Smooth muscle cell (in vitro differentiated cells): ENCODE data around the gene RALGPS2. TPM values are rescaled to one million over a fixed set of nuclear protein-coding genes. Genes with fewer than 3 reads are reported as not detected.
A peak's percentile ranks its signal among the peaks of the same experiment; 100 is the strongest.

ENCODE experiments used
- DNase-seq: peaks from one replicate; lab custom pipeline; 2025; ENCODE audit not compliant: unreplicated experiment; lab: John Stamatoyannopoulos, UW
- H2AFZ ChIP-seq: fragments of 200-600 bp; sonication (generic); 2 replicates; pipeline ENCODE4 v1.6.0; 2016; ENCODE audit warnings: antibody characterized with exemption, low read depth, mild to moderate bottlenecking
- H3F3A ChIP-seq: fragments of 200-600 bp; sonication (generic); 2 replicates; pipeline ENCODE4 v1.6.0; 2017; ENCODE audit warnings: antibody characterized with exemption, low read depth
- H3K27ac ChIP-seq: fragments of 200-600 bp; sonication (generic); 2 replicates; pipeline ENCODE4 v1.5.1; 2016; ENCODE audit warnings: low read depth, mild to moderate bottlenecking
- H3K27me3 ChIP-seq: fragments of 200-600 bp; sonication (generic); 2 replicates; pipeline ENCODE4 v1.6.1; 2016; ENCODE audit warnings: low read depth, mild to moderate bottlenecking
- H3K36me3 ChIP-seq: fragments of 200-600 bp; sonication (generic); 2 replicates; pipeline ENCODE4 v1.5.1; 2016; ENCODE audit warnings: low read depth
- H3K4me1 ChIP-seq: fragments of 200-600 bp; sonication (generic); 2 replicates; pipeline ENCODE4 v1.5.1; 2016; ENCODE audit warnings: low read depth
- H3K4me2 ChIP-seq: fragments of 200-600 bp; sonication (generic); 2 replicates; pipeline ENCODE4 v1.6.0; 2016; ENCODE audit warnings: mild to moderate bottlenecking
- H3K4me3 ChIP-seq: fragments of 200-600 bp; sonication (generic); 2 replicates; pipeline ENCODE4 v1.5.1; 2016; ENCODE audit warnings: mild to moderate bottlenecking
- H3K79me2 ChIP-seq: fragments of 200-600 bp; sonication (generic); 2 replicates; pipeline ENCODE4 v1.6.0; 2016; ENCODE audit warnings: low read depth, mild to moderate bottlenecking
- H3K9ac ChIP-seq: fragments of 200-600 bp; sonication (generic); 2 replicates; pipeline ENCODE4 v1.6.0; 2016; ENCODE audit warnings: low read depth
- H3K9me3 ChIP-seq: fragments of 200-600 bp; sonication (generic); replicated peaks from 2 replicates; pipeline ENCODE4 v1.5.1; 2016; ENCODE audit warnings: low read depth
- H4K20me1 ChIP-seq: fragments of 200-600 bp; sonication (generic); 2 replicates; pipeline ENCODE4 v1.6.0; 2016; ENCODE audit warnings: low read depth
- WGBS: methylation state at CpG from one replicate; pipeline ENCODE4 v1.1.7; 2016; ENCODE audit warnings: low lambda C conversion rate; 5-methylcytosine and 5-hydroxymethylcytosine counted together
- polyA plus RNA-seq: library from polyadenylated mRNA; unstranded; fragments of >200 nt; fragmentation: Nextera tagmentation; extraction: Ambion mirVana; gene quantifications from 2 replicates; pipeline ENCODE4 v1.2.1, GENCODE V29; 2016
- total RNA-seq: library from RNA; depleted of rRNA; stranded (reverse); fragments of >200 nt; gene quantifications from 2 replicates; pipeline ENCODE4 v1.2.3, GENCODE V29; 2014
- TF ChIP-seq, protein P1 (sequence below): fragments of 200-600 bp; sonication (generic); IDR thresholded peaks from 2 replicates; pipeline ENCODE4 v1.5.1; 2017; ENCODE audit warnings: borderline replicate concordance, mild to moderate bottlenecking, antibody characterized with exemption; ENCODE audit not compliant: insufficient read depth, poor library complexity, severe bottlenecking

The RALGPS2 gene
- total and polyA plus RNA-seq, 2 experiments from 2014 or later = 4.7 to 23.8 TPM

DNA sequence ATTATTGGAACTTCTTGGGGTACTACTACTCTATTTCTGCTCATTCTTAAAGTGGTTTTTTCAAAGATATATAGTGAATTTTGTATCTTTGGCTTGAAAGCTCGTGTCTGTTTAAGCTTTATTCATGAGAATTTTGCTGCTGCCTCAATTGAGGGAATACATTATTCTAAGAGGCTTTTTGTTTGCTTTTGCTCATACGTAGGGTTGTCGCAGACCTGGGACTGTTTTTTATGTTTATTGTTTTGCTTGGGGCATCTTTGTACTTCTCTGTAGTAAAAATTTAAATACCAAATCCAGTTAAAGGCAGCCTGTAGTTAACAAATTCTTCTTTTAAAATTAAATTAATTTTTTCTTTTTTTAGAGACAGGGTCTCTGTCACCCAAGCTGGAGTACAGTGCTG lies 83.5 kb downstream of the RALGPS2 start:
- H2AFZ ChIP-seq = no peak overlapping the region
- DNase-seq = no peak

DNA sequence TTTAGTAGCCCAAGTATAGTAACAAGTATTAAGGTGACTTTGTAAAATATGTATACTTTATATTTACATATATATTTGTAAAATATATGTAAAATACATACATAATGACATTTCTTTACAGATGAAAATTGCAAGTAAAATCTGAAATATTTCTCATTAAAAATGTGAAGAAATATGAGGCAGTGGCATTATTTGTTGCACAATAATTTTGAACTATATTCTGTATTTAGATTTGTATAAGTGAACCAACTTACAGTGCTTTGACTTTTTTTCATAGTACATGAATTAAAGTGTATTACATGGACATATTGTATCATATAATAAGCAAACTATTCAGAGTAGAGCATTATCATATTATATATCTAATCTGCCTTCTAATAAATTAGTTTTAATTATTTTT lies 85.5 kb downstream of the RALGPS2 start:
- no peak overlapping the region for H3K4me3 ChIP-seq
- no peaks in the 10 kb centered on the region for H3F3A ChIP-seq
- DNase-seq = no peak
- no peaks in the 10 kb centered on the region for H3K9me3 ChIP-seq
- H3K27me3 ChIP-seq = no peaks in the 10 kb centered on the region
- H3K4me1 ChIP-seq = no peaks in the 10 kb centered on the region
- H3K79me2 ChIP-seq = no peaks in the 10 kb centered on the region
- no peak overlapping the region for H3K9ac ChIP-seq
- H3K4me2 ChIP-seq = no peak overlapping the region
- no peak overlapping the region for H3K27ac ChIP-seq
- H3K36me3 ChIP-seq = no peaks in the 10 kb centered on the region
- H4K20me1 ChIP-seq = no peaks in the 10 kb centered on the region
- no peak overlapping the region for H2AFZ ChIP-seq
- TF ChIP-seq, protein P1, sequence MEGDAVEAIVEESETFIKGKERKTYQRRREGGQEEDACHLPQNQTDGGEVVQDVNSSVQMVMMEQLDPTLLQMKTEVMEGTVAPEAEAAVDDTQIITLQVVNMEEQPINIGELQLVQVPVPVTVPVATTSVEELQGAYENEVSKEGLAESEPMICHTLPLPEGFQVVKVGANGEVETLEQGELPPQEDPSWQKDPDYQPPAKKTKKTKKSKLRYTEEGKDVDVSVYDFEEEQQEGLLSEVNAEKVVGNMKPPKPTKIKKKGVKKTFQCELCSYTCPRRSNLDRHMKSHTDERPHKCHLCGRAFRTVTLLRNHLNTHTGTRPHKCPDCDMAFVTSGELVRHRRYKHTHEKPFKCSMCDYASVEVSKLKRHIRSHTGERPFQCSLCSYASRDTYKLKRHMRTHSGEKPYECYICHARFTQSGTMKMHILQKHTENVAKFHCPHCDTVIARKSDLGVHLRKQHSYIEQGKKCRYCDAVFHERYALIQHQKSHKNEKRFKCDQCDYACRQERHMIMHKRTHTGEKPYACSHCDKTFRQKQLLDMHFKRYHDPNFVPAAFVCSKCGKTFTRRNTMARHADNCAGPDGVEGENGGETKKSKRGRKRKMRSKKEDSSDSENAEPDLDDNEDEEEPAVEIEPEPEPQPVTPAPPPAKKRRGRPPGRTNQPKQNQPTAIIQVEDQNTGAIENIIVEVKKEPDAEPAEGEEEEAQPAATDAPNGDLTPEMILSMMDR = no peak

More for the DNA sequence above, 83.5 kb downstream of the RALGPS2 start:
- H3K9ac ChIP-seq = no peak overlapping the region
- no peaks in the 10 kb centered on the region for H3K79me2 ChIP-seq
- H3K9me3 ChIP-seq = no peaks in the 10 kb centered on the region
- TF ChIP-seq, protein P1 = no peak
- WGBS = 95% methylated on average over 3 of the region's 3 CpGs
- no peaks in the 10 kb centered on the region for H3F3A ChIP-seq
- no peak overlapping the region for H3K4me2 ChIP-seq
- no peak overlapping the region for H3K27ac ChIP-seq
- H4K20me1 ChIP-seq = no peaks in the 10 kb centered on the region
- H3K4me3 ChIP-seq = no peak overlapping the region
- no peaks in the 10 kb centered on the region for H3K27me3 ChIP-seq
- H3K4me1 ChIP-seq = no peaks in the 10 kb centered on the region
- H3K36me3 ChIP-seq = no peaks in the 10 kb centered on the region

DNA sequence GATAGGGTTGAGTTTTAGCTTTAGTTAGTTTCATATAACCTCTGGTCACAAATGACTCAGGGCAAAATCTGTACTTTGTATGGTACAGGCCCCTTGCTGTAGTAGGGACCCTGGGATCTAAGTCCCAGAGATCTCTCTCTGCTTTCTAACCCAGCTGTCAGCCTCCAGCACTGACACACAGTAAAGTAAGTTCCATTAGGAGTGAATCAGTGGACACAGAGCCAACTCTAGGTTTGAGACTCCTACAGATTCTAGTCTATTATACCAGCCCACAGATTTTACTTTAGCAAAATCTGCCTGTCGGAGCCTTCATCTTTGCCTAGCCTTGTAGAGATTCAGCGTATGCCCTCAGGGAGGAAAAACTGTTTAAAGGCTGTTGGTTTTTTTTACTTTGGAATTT lies 93.4 kb downstream of the RALGPS2 start:
- DNase-seq = no peak
- no peaks in the 10 kb centered on the region for H3K79me2 ChIP-seq
- no peaks in the 10 kb centered on the region for H3K9me3 ChIP-seq
- no peaks in the 10 kb centered on the region for H3F3A ChIP-seq
- H2AFZ ChIP-seq = no peak overlapping the region
- no peak overlapping the region for H3K4me2 ChIP-seq
- no peaks in the 10 kb centered on the region for H3K27me3 ChIP-seq
- H3K4me3 ChIP-seq = no peak overlapping the region
- H3K9ac ChIP-seq = no peak overlapping the region
- H3K4me1 ChIP-seq = no peaks in the 10 kb centered on the region
- TF ChIP-seq, protein P1 = no peak
- H4K20me1 ChIP-seq = no peaks in the 10 kb centered on the region
- no peaks in the 10 kb centered on the region for H3K36me3 ChIP-seq
- peak overlapping the region; percentile 30 for H3K27ac ChIP-seq
- 82% methylated on average over 2 of the region's 2 CpGs for WGBS

DNA sequence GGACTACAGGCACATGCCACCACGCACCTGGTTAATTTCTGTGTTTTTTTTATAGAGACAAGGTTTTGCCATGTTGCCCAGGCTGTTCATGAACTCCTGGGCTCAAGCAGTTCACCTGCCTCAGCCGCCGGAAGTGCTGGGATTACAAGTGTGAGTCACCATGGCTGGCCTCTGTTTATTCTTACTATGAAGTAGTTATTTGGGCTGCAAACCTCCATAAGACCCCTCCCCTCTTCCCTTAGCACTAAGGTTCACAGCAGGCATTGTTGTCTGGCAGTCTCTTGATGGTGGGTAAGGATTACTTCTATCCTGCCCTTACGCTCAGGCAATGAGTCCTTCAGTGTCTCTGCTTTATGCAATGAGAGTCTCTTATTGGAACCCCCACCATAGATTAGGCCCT lies 94.1 kb downstream of the RALGPS2 start:
- Histone ChIP-seq H3K4me3 (no peak overlapping the region), H3K9me3 (no peaks in the 10 kb centered on the region), H3K9ac (no peak overlapping the region), H3K27me3 (no peaks in the 10 kb centered on the region), H3K27ac (no peak overlapping the region), H3K36me3 (no peaks in the 10 kb centered on the region), H3F3A (no peaks in the 10 kb centered on the region), H3K4me1 (no peaks in the 10 kb centered on the region), H3K79me2 (no peaks in the 10 kb centered on the region), H4K20me1 (no peaks in the 10 kb centered on the region), H3K4me2 (no peak overlapping the region), H2AFZ (no peak overlapping the region)
- no peak for DNase-seq
- 78% methylated on average over 4 of the region's 4 CpGs for WGBS
- TF ChIP-seq, protein P1 = no peak
